K562 treated with DMSO at 1 percent for 4 hours (cell line): Measurements from ENCODE around the gene M6PR. TPM values are rescaled to one million over a fixed set of nuclear protein-coding genes. Genes with fewer than 3 reads are reported as not detected.

Experiments used
- total RNA-seq: library from RNA; unstranded; fragments of 300-600 nt; gene quantifications from 2 replicates; pipeline ENCODE4 v1.2.3, GENCODE V29; 2022; ENCODE audit not compliant: insufficient read depth

M6PR gene
- 64.4 and 80.9 TPM in 2 replicates for total RNA-seq

GRCh38 chr12:8949342-8950220 is at the start of gene M6PR:
Gene M6PR, minus strand, starts transcription at chr12:8949645. Its CDS starts 3,241 bp downstream, at chr12:8946404.

GRCh38 chr12:8989413-8989812 is 40.0 kb upstream of the M6PR start, which contains the start of gene KLRG1:
Gene KLRG1, plus strand, starts transcription at chr12:8989546. Its CDS starts 90 bp downstream, at chr12:8989636.

DNA sequence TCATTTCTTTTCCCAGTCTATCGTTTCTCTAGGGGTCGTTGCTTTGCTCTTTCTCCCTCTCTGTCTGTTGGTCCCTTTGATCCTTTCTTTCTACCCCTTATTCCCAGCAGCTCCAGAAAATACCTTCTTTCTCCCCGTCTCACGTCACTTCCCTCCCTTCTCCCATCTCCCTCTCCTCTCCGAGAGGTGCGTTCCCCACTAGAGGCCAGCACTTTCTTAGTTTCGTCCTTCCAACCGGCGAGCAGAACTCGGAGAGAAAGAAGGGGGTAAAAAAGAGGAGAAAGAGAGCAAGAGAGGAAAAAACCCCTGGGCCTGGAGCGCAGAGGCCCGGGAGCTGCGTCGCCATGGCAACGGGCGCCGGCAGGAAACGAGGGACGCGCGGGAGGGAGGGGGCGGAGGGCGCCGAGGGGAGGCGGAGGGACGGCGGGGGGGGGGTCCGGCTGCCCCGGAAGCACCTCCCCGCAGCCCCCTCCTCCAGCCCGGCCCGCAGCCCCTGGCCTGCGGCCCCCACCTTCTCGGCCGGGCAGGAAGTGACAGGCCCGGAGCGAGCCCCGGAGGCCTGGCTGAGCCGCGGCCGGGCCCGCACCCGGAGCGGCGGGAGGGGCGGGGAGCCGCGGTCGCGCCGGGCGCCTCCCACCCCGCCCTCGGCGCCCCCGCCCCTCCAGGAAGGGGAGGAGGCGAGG is 35.3 kb downstream of the M6PR start, which contains the start of gene PHC1:
TSS of gene PHC1 (plus strand) at position 477 of the 683 bp plus-strand sequence. CDS start 3,169 bp downstream, outside the sequence.

Other genes starting within 250 kb of the M6PR start
- gene A2ML1, start 127.0 kb downstream of the M6PR start, total RNA-seq: not detected in 2 replicates
- 9.1 and 12.4 TPM in 2 replicates for gene PHC1, start 35.1 kb downstream of the M6PR start, total RNA-seq
- gene KLRG1, start 39.9 kb upstream of the M6PR start, total RNA-seq: not detected in 2 replicates
- not detected in 2 replicates for gene A2M, start 166.3 kb upstream of the M6PR start, total RNA-seq